GM19438 (cell line): Measurements from ENCODE around the gene OPCML.

Experiments
- ATAC-seq: cut with Tn5 transposase; IDR thresholded peaks from one replicate; pipeline ENCODE4 v1.9.1; 2021; ENCODE audit warnings: low read depth; ENCODE audit not compliant: unreplicated experiment

Gene OPCML

DNA sequence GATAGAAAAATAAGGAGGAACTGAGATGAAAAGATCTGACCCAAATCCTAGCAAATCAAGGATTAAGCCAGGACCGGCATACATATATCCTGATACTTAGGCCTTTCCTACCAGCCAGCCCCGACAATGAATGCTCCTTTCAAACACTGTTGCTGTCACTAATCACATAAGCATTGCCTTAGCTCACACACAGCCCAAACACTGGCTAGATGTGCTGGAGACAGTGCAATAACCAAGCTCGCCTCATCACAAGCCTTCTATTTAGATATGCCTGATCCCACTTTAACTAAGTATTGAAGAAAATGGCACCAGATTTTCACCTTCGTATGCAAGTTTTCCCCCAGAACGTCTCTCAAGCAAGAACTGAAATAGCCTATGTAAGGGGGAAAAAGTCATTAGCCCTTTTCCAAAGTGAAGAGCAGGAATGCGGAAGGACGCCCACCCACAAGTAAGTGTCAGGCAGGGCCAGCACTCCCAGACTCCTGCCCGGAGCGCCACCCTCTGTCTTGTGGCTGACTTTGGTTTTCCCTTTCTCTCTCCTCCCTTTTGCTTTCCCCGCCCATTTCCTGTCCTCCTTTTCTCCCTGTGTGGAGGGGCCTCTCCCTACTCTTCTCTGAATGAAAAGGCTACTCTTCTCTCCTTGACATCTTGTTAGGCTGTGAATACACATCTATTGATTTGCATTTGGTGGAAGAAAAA, 8.9 kb upstream of the OPCML start:
- ATAC-seq: no peak

GRCh38 chr11:133536198-133536597, 3.9 kb upstream of the OPCML start:
- ATAC-seq: no peak

DNA sequence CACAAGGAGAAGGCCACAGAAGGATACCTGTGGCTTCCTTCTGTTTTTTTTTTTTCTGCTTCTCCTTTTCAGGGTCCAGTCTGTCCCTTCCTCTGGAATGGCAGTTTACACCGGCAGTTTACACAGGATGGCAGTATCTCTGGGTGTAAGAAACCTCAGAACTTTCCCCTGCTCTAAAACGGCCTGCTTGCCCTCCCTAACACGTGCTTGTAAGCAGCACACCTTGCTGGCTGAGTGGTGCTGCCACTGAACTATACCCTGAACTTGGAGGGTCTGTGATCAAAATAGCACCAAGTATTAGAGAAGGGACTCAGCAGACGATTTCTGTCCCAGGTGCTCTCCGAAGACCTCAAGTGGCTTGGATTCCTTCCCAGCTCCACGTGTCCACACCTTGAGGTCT, 904 bp upstream of the OPCML start:
- ATAC-seq: no peak

- ATAC-seq: no peak
Measured at GRCh38 chr11:133531458-133531857, 843 bp downstream of the OPCML start.

DNA sequence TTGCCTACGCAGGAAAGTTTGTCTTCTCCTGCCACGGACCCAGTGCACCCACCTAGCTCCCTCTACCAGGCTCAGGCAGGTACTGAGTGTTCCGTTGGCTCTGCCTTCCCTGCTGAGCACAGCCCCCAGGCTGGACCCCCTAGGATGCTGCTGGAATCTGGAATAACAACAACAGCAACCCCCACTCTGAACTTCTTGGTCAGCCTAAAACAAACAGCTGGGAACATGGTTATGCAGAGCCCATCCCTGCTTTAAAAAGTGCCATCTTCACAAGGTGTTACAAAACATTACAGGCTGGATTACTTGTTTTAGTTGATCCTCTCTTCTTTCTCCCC, 1.8 kb downstream of the OPCML start:
- no peak for ATAC-seq

GRCh38 chr11:133529807-133530500, 2.3 kb downstream of the OPCML start:
- no peak for ATAC-seq

- no peak for ATAC-seq
Measured at GRCh38 chr11:133526790-133527189, 5.5 kb downstream of the OPCML start.

DNA sequence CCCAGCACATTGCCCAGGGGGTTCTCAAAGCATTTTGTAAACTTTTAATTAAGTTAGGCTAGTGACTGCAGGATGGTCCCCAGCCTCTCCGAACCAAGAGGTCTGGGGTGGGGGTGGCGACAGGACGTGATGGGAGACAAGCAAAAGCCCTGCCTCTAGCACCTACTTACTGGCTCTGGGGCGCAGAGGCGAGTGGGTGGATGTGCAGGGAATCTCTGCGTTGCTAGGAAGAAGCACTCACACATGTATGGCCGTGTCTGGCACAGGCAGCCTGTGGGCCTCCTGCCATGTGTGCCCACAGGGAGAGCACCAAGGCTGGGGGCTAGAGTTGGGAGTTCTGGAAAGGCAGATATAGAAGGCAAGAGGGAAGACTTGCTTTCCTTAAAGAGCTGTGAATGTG, 6.3 kb downstream of the OPCML start:
- ATAC-seq: no peak

- ATAC-seq: no peak
Measured at GRCh38 chr11:133524488-133524887, 7.8 kb downstream of the OPCML start.

DNA sequence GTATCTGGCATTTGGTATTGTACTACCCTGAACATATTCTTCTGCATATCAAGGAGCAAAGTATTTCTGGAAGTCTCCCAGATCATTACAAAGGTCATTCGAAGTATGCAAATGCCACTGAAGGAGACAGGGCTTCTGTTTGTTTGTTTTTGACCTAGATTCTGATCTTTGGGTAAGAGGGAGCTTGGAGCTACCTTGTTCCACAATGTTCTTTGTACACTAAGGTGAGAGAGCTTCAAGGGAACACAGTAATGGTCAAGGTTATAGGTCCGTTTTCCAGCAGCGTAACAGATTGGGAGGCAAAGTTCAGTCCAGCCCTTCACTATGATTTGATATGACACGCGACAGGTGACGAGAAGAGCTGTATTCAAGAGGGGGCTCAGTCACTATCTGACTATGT, 10.0 kb downstream of the OPCML start:
- ATAC-seq: no peak

GRCh38 chr11:133521502-133521901, 10.8 kb downstream of the OPCML start:
- ATAC-seq: no peak

DNA sequence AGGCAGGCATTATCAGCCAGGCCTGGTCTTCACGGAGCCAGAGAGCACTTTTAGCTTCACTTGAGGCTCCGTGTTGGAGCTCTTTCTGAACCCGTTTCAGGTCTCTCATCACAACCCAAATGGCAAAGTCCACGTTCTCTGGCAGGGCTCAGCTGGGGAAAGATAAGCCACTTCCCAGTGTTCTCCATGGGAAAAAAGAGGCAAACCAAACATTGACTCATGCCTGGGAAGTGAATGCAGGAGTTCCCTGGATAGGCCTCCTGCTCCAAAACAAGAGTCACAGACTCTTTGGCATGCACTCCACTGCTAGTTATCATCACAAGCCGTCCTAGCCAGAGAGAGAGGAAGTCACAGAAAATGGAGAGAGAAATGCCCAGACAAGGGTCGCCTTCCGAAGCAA, 11.6 kb downstream of the OPCML start:
- ATAC-seq: no peak

DNA sequence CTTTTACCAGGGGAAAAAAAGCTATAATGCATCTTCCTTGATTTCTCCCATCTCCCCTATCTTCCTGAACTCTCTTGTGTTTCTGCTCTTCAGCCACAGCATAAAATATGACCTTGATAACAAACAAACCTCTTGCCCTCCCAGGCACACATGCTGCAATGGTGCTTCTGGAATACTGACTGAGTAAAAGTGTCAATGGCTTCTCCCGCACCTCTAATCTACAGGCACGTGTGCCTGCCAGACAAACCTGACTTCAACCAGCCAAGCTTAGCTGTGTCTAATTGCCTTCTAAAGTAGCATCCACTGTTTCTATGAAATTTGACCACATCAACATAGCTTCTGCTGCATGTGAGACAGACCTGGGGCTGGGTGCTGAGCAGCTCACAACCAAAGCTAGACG, 12.7 kb downstream of the OPCML start:
- ATAC-seq: no peak

- no peak for ATAC-seq
Measured at GRCh38 chr11:133518702-133519264, 13.5 kb downstream of the OPCML start.

GRCh38 chr11:133516845-133517244, 15.5 kb downstream of the OPCML start:
- no peak for ATAC-seq

DNA sequence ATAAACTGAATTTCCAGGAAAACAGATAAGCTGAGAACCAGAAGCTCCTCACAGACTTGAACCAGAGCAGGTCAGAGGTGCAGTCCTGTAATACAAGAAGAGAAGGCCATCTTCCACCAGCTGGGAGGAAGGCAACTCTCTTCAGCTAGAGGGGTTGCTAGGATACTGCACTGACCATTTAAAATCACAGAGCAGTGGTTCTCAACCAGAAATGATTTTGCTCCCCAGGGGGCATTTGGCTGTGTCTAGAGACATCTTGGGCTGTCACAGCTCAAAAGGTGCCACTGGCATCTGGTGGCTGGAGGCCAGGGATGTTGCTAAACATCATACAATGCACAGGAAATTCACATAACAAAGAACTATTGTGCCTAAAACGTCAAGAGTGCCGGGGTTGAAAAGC, 17.2 kb downstream of the OPCML start:
- ATAC-seq: no peak

DNA sequence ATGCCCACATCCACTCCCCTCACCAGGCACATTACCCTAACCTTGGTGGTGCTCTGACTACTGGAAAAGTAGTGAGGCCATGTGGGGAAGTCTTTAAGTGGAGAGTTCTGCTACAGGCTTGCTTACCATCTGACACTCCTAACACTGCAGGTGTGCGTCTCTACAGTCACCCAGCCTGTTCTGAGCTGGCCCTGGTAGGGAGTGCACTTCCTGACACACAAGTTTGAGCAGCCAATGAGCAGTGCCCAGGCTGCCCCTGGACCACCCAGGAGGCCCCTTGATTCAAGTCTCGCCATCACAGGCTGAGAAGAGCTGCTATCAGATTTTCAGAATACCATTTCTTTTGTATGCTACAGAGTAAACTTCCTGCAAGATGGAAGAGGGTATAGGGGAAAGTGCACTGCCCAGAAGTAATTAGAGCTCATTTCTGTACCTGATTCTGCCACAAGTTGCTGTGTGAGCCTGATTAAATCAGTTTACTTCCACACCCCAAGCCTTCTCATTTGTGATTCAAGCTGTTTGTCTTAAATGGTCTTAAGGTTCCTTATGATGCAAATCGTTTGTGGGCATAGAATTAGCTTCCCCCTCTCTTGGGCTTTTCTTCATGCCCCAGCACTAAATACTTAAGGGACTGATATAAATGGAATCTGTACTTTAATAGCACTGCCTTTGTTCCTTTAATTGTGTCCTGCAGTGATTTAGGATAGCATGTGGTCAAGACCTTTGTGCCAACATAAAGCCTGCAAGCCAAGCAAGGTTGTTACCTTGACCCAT, 22.2 kb downstream of the OPCML start:
- no peak for ATAC-seq

DNA sequence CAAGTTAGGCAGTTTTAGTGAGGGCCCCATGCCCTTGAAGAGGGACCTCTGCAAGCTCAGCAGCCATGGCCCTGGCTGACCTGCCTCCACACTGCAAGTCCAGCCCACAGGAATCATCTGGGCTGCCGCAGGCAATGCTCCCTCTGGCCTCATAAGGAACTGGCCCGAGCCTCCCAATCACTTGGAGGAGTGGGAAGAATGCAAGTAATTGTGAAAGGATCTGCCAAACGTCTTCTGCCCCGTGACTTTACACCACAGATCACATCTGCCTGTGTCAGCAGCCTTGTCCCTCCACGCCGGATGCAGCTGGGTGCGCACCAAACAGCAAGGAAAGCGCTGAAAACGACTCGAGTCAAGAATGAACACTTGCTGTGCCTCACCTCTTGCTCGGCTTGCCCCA, 23.8 kb downstream of the OPCML start:
- no peak for ATAC-seq

- no peak for ATAC-seq
Measured at GRCh38 chr11:133507185-133507584, 25.1 kb downstream of the OPCML start.

GRCh38 chr11:133506551-133507094, 25.7 kb downstream of the OPCML start:
- ATAC-seq: peak; percentile 7

DNA sequence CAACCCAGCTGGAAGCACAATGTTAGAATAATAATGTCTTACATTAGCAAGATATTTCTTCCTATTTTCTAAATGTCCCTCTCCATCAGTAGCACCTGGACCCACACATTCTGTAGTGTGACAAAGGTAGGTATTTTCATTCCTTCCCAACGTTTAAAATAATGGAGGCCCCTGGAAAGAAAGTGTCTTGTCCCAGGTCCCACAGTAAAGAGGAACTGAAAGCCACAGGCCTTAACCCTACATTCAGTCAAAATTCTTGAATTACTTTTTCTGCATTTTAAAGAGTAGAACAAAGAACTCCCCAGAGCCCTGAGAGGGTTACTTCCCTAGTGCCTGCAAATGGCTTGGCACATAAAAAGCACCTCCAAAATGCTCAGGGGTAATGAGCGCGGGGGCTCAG, 26.3 kb downstream of the OPCML start:
- peak; percentile 90 for ATAC-seq
